SKM-1 (cell line): Measurements from ENCODE around the gene SOX13.

Experiments
- DNase-seq: peaks from one replicate; lab custom pipeline; 2025; ENCODE audit not compliant: unreplicated experiment; lab: John Stamatoyannopoulos, UW

Gene SOX13

GRCh38 chr1:204062106-204062505 is 10.8 kb upstream of the SOX13 start:
- DNase-seq, result no peak

- DNase-seq, result no peak
Measured at GRCh38 chr1:204065174-204065985, 7.5 kb upstream of the SOX13 start.

GRCh38 chr1:204065986-204066300 is 7.0 kb upstream of the SOX13 start:
- DNase-seq, result no peak

- no peak for DNase-seq
Measured at GRCh38 chr1:204067935-204068334, 5.0 kb upstream of the SOX13 start.

- DNase-seq, result no peak
Measured at GRCh38 chr1:204069887-204070286, 3.0 kb upstream of the SOX13 start.

- DNase-seq, result no peak
Measured at GRCh38 chr1:204070895-204071294, 2.0 kb upstream of the SOX13 start.

- DNase-seq, result no peak
Measured at GRCh38 chr1:204073837-204074273, 940 bp downstream of the SOX13 start.

GRCh38 chr1:204074274-204075138 is 1.6 kb downstream of the SOX13 start:
- DNase-seq, result no peak

GRCh38 chr1:204075139-204075521 is 2.2 kb downstream of the SOX13 start:
- DNase-seq, result no peak

GRCh38 chr1:204075890-204076846 is 3.3 kb downstream of the SOX13 start:
- DNase-seq, result no peak

GRCh38 chr1:204076891-204077290 is 4.0 kb downstream of the SOX13 start:
- no peak for DNase-seq

GRCh38 chr1:204077979-204078696 is 5.2 kb downstream of the SOX13 start:
- DNase-seq, result no peak

GRCh38 chr1:204079608-204079999 is 6.7 kb downstream of the SOX13 start:
- DNase-seq, result no peak

- no peak for DNase-seq
Measured at GRCh38 chr1:204080163-204080903, 7.4 kb downstream of the SOX13 start.

- no peak for DNase-seq
Measured at GRCh38 chr1:204081164-204081790, 8.4 kb downstream of the SOX13 start.

- no peak for DNase-seq
Measured at GRCh38 chr1:204081791-204082513, 9.0 kb downstream of the SOX13 start.

GRCh38 chr1:204083491-204083890 is 10.6 kb downstream of the SOX13 start:
- DNase-seq, result no peak

- DNase-seq, result no peak
Measured at GRCh38 chr1:204084247-204084772, 11.4 kb downstream of the SOX13 start.
